GM12878 (cell line): ENCODE measurements around the gene PREX1. TPM values are rescaled to one million over a fixed set of nuclear protein-coding genes. Genes with fewer than 3 reads are reported as not detected.

Experiments
- ATAC-seq: fragments of 200-7000 bp; cut with Tn5 transposase; 3 replicates; pipeline ENCODE4 v1.9.1; 2020; ENCODE audit warnings: mild to moderate bottlenecking, moderate library complexity
- BruUV-seq: library from RNA; stranded (reverse); fragments of 400-500 nt; replicated peaks from 2 replicates; lab custom pipeline; 2021; lab: Mats Ljungman, UMichigan
- CTCF ChIA-PET: fragments of 300-600 bp; sonication (Branson Sonifier 250); formaldehyde crosslinking; extraction: SDS; loops from one replicate; lab custom pipeline; 2021; ENCODE audit warnings: inconsistent platforms; lab: Yijun Ruan, JAX
- POLR2A ChIA-PET: fragments of 350-600 bp; formaldehyde crosslinking; extraction: SDS; loops from one replicate; lab custom pipeline; 2021; ENCODE audit warnings: inconsistent platforms; lab: Charles Lee
- RAD21 ChIA-PET: fragments of 300-600 bp; sonication (Branson Sonifier 250); formaldehyde crosslinking; loops from one replicate; lab custom pipeline; 2023; ENCODE audit warnings: antibody characterized with exemption; ENCODE audit not compliant: unreplicated experiment; lab: Charles Lee
- SMC1A ChIA-PET: fragments of 300-600 bp; sonication (Branson Sonifier 250); formaldehyde crosslinking; loops from one replicate; lab custom pipeline; 2023; ENCODE audit not compliant: unreplicated experiment, uncharacterized antibody; lab: Charles Lee
- DNase-seq: peaks from one replicate; pipeline ENCODE4 v3.0.0-alpha.2; 2011; ENCODE audit warnings: low read depth, low spot score
- FAIRE-seq: peaks from 3 replicates; lab custom pipeline; 2011; peaks lifted over from hg19 to GRCh38; lab: Jason Lieb, UNC
- H2AFZ ChIP-seq: 2 replicates; pipeline ENCODE4 v1.6.0; 2011; ENCODE audit warnings: low read depth, low read length, control low read depth; ENCODE audit not compliant: control insufficient read depth
- H3K27ac ChIP-seq: 2 replicates; pipeline ENCODE4 v1.5.1; 2011; ENCODE audit warnings: control low read depth; ENCODE audit not compliant: control insufficient read depth, insufficient read depth
- H3K27me3 ChIP-seq, 2 experiments: replicated peaks in 1 of 2; 2 replicates each; pipeline versions ENCODE4 v1.6.0 to v1.6.1; 2011; ENCODE audit warnings: low read length in 1 of 2; ENCODE audit not compliant: control insufficient read depth in 2 of 2, insufficient read depth in 2 of 2
- H3K36me3 ChIP-seq, 2 experiments: 2 replicates each; pipeline ENCODE4 v1.5.1; 2011; ENCODE audit warnings: low read length in 1 of 2; ENCODE audit not compliant: control insufficient read depth in 2 of 2, insufficient read depth in 2 of 2
- H3K4me1 ChIP-seq: 2 replicates; pipeline ENCODE4 v1.6.1; 2011; ENCODE audit warnings: mild to moderate bottlenecking, low read length, moderate library complexity, mixed read lengths; ENCODE audit not compliant: control insufficient read depth, insufficient read depth
- H3K4me2 ChIP-seq: 2 replicates; pipeline ENCODE4 v1.6.0; 2011; ENCODE audit warnings: control low read depth; ENCODE audit not compliant: control insufficient read depth, insufficient read depth
- H3K4me3 ChIP-seq: fragments of 200-600 bp; sonication (generic); 2 replicates; pipeline ENCODE4 v1.5.1; 2016
- H3K79me2 ChIP-seq: 2 replicates; pipeline ENCODE4 v1.6.0; 2011; ENCODE audit warnings: low read length; ENCODE audit not compliant: control insufficient read depth, insufficient read depth
- H3K9ac ChIP-seq: 2 replicates; pipeline ENCODE4 v1.8.0; 2011; ENCODE audit warnings: low read length, control low read depth, mixed read lengths; ENCODE audit not compliant: control insufficient read depth, insufficient read depth
- H3K9me3 ChIP-seq: replicated peaks from 3 replicates; pipeline ENCODE4 v1.5.1; 2011; ENCODE audit warnings: mild to moderate bottlenecking, low read length; ENCODE audit not compliant: control insufficient read depth, insufficient read depth
- H4K20me1 ChIP-seq: 2 replicates; pipeline ENCODE4 v1.6.0; 2011; ENCODE audit not compliant: control insufficient read depth, insufficient read depth
- ASH2L ChIP-seq: fragments of 300-600, 200-600 bp; sonication (generic); IDR thresholded peaks from 2 replicates; pipeline ENCODE4 v1.6.1; 2017; ENCODE audit warnings: low read depth, mild to moderate bottlenecking, borderline replicate concordance
- ESRRA ChIP-seq: IDR thresholded peaks from 2 replicates; pipeline ENCODE4 v1.6.1; 2012; ENCODE audit warnings: mild to moderate bottlenecking, low read length, improper control_type of control experiment
- MXI1 ChIP-seq: fragments of 150-350 bp; IDR thresholded peaks from 2 replicates; pipeline ENCODE4 v1.6.1; 2011; ENCODE audit warnings: low read depth, mild to moderate bottlenecking, inconsistent platforms, low read length, improper control_type of control experiment
- STAT3 ChIP-seq: IDR thresholded peaks from 2 replicates; pipeline ENCODE4 v1.6.1; 2011; ENCODE audit warnings: low read depth, low read length, improper control_type of control experiment
- TCF12 ChIP-seq: IDR thresholded peaks from 2 replicates; pipeline ENCODE4 v1.6.1; 2011; ENCODE audit warnings: low read depth, mild to moderate bottlenecking, low read length
- WGBS: methylation state at CpG from one replicate; pipeline ENCODE4 v1.1.6; 2016; ENCODE audit warnings: low lambda C conversion rate; ENCODE audit not compliant: insufficient replicate concordance, insufficient coverage; ENCODE audit errors: missing lambda C conversion rate; 5-methylcytosine and 5-hydroxymethylcytosine counted together
- in situ Hi-C: fragments of 300-500 bp; cut with MboI; formaldehyde crosslinking; loops from 9 replicates; pipeline ENCODE4 v1.14.3; 2018; ENCODE audit warnings: mixed read lengths
- intact Hi-C: fragments of 100-400 bp; cut with micrococcal nuclease; formaldehyde crosslinking; loops from one replicate; pipeline ENCODE4 v1.14.2; 2022; ENCODE audit not compliant: unreplicated experiment
- polyA plus RNA-seq, 11 experiments: library from polyadenylated mRNA; depleted of rRNA in 4 of 11; unstranded in 6 of 11; stranded (reverse) in 5 of 11; fragments of >200 nt; fragmentation: Nextera tagmentation in 4 of 11; fragmentation: Illumina TruSeq in 1 of 11; extraction: Ambion mirVana in 4 of 11; extraction: Trizol in 1 of 11; gene quantifications; 1 replicate in 1 of 11; 2 replicates in 10 of 11; pipeline versions ENCODE4 v1.2.1 to v1.2.3, GENCODE V29; 2011 to 2016; ENCODE audit warnings: inconsistent platforms in 2 of 11, missing spikeins in 2 of 11, low read depth in 1 of 11
- total RNA-seq, 4 experiments: library from RNA; depleted of rRNA in 3 of 4; stranded (reverse); fragments of >200 nt in 3 of 4; fragmentation: Illumina TruSeq in 1 of 4; extraction: Trizol in 1 of 4; gene quantifications; 2 replicates each; pipeline versions ENCODE4 v1.2.1 to v1.2.3, GENCODE V29; 2013 to 2021
- TF ChIP-seq, protein P1 (sequence below): fragments of 450-650 bp; conservative IDR thresholded peaks from 2 replicates; pipeline ENCODE4 v1.6.1; 2017; ENCODE audit warnings: mild to moderate bottlenecking, moderate library complexity

Gene PREX1
- total and polyA plus RNA-seq, 10 of the 15 experiments (the other 5 are each of a cell fraction or from before 2014, with no cell fraction given), result 2.6 to 114 (median 38.9) TPM

DNA sequence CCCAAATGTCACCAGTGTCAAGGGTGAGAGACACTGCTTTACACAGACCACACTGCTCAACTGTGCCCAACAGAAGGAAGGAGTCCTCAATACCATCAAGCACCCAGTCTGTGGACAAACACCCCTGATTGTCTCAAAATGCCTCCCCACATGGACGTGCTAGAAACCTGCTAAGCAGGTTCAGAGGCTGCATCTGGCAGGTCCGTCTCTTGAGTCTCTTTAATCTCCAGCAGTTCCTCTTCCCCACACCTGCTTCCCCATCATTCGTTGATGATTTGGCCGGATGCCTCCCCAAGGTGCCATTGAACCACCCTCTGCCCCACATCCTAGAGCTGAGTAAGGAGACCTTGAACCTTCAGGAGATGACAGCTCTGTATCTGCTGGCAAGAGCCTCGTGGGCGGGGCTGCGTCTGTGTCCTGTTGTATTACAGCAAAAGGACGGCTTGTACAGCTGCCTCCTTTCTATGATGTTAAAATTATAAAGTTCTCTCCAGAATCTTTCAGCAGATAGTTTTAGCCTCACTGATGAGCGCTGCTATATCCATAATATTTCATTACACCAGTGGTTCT lies 179.2 kb downstream of the PREX1 start:
- Histone ChIP-seq H3K9ac (no peak overlapping the region), H4K20me1 (no peaks in the 10 kb centered on the region; the same call in 1 of the 2 replicates), H3K9me3 (no peaks in the 10 kb centered on the region), H3K27me3 (no peaks in the 10 kb centered on the region), H3K4me2 (no peak overlapping the region), H3K79me2 (no peaks in the 10 kb centered on the region), H3K27ac (no peak overlapping the region), H3K4me3 (no peak overlapping the region), H2AFZ (no peak overlapping the region), H3K4me1 (no peaks in the 10 kb centered on the region), H3K36me3 (peaks cover 56 to 70% of the 10 kb centered on the region in 2 experiments)
- no TSS peak for BruUV-seq
- in situ Hi-C loops (no loop called here), intact Hi-C loops (no loop called here)
- ChIA-PET SMC1A (no interaction called here), CTCF (interaction anchor here (2.8 kb wide), 1 partner anchor 9 kb away, joined by 9 read pairs; no protein-coding TSS in a partner anchor), POLR2A (no interaction called here), RAD21 (interaction anchor here (0.8 kb wide), 1 partner anchor 9 kb away, joined by 3 read pairs; no protein-coding TSS in a partner anchor)
- TF ChIP-seq, protein P1, sequence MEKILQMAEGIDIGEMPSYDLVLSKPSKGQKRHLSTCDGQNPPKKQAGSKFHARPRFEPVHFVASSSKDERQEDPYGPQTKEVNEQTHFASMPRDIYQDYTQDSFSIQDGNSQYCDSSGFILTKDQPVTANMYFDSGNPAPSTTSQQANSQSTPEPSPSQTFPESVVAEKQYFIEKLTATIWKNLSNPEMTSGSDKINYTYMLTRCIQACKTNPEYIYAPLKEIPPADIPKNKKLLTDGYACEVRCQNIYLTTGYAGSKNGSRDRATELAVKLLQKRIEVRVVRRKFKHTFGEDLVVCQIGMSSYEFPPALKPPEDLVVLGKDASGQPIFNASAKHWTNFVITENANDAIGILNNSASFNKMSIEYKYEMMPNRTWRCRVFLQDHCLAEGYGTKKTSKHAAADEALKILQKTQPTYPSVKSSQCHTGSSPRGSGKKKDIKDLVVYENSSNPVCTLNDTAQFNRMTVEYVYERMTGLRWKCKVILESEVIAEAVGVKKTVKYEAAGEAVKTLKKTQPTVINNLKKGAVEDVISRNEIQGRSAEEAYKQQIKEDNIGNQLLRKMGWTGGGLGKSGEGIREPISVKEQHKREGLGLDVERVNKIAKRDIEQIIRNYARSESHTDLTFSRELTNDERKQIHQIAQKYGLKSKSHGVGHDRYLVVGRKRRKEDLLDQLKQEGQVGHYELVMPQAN, result no peak
- TF ChIP-seq ESRRA (no peak), TCF12 (no peak)
- ATAC-seq (no peak), FAIRE-seq (no peak), DNase-seq (no peak)
- WGBS, result 81% methylated on average over 9 of the region's 9 CpGs

DNA sequence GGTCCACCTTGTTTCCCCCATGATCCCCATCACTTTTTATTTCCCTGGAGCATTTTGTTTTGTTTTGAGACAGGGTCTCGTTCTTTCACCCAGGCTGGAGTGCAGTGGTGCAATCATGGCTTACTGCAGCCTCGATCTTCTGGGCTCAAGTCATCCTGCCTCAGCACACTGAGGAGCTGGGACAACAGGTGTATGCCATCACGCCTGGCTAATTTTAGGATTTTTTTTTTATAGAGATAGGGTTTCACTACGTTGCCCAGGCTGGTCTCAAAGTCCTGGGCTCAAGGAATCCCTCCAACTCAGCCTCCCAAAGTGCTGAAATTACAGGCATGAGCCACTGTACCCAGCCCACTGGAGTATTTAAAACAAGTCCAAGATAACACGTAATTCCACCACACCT lies 179.9 kb downstream of the PREX1 start:
- Histone ChIP-seq H3K27me3 (no peaks in the 10 kb centered on the region), H3K36me3 (peaks cover 49 to 67% of the 10 kb centered on the region in 2 experiments), H3K79me2 (no peaks in the 10 kb centered on the region), H3K9ac (no peak overlapping the region), H4K20me1 (no peaks in the 10 kb centered on the region; the same call in 1 of the 2 replicates), H3K9me3 (no peaks in the 10 kb centered on the region), H3K4me3 (no peak overlapping the region), H3K4me1 (no peaks in the 10 kb centered on the region), H2AFZ (no peak overlapping the region), H3K4me2 (no peak overlapping the region), H3K27ac (no peak overlapping the region)
- in situ Hi-C loops (no loop called here), intact Hi-C loops (no loop called here)
- FAIRE-seq, result no peak
- ATAC-seq, result no peak
- ChIA-PET POLR2A (no interaction called here), RAD21 (interaction anchor here (0.8 kb wide), 1 partner anchor 10 kb away, joined by 3 read pairs; no protein-coding TSS in a partner anchor), CTCF (interaction anchor here (2.8 kb wide), 1 partner anchor 10 kb away, joined by 9 read pairs; no protein-coding TSS in a partner anchor), SMC1A (no interaction called here)
- no peak for DNase-seq
- no TSS peak for BruUV-seq
- WGBS, result 53% methylated on average over 5 of the region's 5 CpGs
- TF ChIP-seq MXI1 (no peak), ASH2L (no peak), STAT3 (no peak)
